Activated T-cell treated with anti-CD3 and anti-CD28 coated beads for 24 hours (primary cell): Measurements from ENCODE around the gene LHX2.

ENCODE experiments used
- DNase-seq: peaks from one replicate; pipeline ENCODE4 v3.0.0-alpha.2; 2020; ENCODE audit warnings: low read depth

Gene LHX2

DNA sequence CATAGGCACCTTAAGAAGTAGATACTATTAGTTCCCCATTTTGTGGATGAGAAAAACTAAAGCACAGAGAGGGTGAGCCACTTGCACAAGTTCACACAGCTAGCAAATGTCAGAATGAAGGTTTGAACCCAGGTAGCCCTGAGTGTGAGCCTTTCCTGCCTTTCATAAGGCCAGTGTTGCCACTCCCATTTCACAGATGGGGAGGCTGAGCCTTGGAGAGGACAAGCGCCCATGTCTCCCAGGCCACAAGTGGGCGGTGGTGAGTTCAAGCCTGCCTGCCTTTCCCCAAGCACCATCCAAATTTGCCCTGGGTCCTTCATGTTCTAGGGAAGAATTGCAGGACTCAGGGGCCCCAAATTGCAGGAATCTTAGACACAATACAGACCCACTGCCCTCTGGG, 50.6 kb downstream of the LHX2 start:
- DNase-seq, result no peak

GRCh38 chr9:124066783-124067577, 55.4 kb downstream of the LHX2 start:
- no peak for DNase-seq

GRCh38 chr9:124068251-124068650, 56.7 kb downstream of the LHX2 start:
- no peak for DNase-seq

GRCh38 chr9:124074746-124075145, 63.2 kb downstream of the LHX2 start:
- no peak for DNase-seq

- no peak for DNase-seq
Measured at GRCh38 chr9:124075761-124076160, 64.2 kb downstream of the LHX2 start.

- no peak for DNase-seq
Measured at GRCh38 chr9:124077915-124078572, 66.5 kb downstream of the LHX2 start.

- no peak for DNase-seq
Measured at GRCh38 chr9:124078641-124079040, 67.1 kb downstream of the LHX2 start.

- no peak for DNase-seq
Measured at GRCh38 chr9:124079176-124079925, 67.8 kb downstream of the LHX2 start.

GRCh38 chr9:124082622-124083021, 71.1 kb downstream of the LHX2 start:
- no peak for DNase-seq
